DMS153 treated with DMSO at 0.1 percent for 48 hours (cell line): ENCODE data around the gene ZHX3.
"Not testable (repeated sequence)": the region's sequence is repeated elsewhere in the genome, so short reads cannot be mapped to it uniquely, and the experiment has no call there.

Experiments used
- DNase-seq: peaks from one replicate; lab custom pipeline; 2025; ENCODE audit not compliant: unreplicated experiment; lab: John Stamatoyannopoulos, UW

Gene ZHX3

DNA sequence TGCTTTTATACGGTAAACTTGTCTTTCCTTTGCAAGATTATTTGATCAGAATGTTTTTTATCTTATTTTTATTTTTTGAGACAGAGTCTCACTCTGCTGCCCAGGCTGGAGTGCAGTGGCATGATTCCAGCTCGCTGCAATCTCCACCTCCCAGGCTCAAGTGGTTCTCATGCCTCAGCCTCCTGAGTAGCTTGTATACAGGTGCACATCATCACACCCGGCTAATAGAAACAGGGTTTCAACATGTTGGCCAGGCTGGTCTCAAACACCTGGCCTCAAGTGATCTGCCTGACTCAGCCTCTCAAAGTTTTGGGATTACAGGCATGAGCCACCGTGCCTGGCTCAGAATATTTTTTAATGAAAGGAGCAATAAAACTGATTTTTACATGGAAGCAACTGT, 14.2 kb upstream of the ZHX3 start:
- DNase-seq: no peak

DNA sequence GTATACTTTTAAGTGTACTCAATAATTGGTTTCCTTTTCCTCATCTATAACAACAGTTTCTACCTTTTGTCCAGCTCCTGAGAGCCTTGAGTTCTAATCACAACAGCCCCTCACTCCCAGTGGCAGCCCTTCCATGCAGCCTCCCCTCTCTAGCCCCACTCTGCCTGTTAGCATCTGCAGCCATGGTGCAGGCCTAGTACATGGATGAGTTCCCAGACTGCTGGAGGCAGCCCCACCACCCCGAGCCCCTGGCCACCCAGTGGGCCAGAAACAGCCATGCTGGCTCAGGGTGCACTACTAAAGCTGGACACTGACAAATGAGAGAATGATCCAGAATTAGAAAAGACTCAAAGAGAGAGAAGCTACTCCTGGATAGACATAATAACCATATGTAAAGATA, 13.4 kb upstream of the ZHX3 start:
- no peak for DNase-seq

DNA sequence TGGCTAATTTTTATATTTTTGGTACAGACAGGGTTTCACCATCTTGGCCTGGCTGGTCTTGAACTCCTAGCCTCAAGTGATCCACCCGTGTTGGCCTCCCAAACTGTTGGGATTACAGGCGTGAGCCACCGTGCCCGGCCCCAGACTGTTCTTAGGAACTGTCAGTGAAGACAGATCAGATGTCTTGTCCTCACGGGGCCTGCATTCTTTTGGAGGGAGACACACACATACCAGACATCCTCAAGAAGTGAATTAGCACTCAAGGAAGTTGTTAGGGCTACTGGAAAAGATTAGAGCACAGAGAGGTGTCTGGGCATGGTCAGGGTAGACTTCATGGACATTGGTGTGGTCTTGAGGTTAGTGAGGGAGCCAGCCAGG, 12.8 kb upstream of the ZHX3 start:
- no peak for DNase-seq

DNA sequence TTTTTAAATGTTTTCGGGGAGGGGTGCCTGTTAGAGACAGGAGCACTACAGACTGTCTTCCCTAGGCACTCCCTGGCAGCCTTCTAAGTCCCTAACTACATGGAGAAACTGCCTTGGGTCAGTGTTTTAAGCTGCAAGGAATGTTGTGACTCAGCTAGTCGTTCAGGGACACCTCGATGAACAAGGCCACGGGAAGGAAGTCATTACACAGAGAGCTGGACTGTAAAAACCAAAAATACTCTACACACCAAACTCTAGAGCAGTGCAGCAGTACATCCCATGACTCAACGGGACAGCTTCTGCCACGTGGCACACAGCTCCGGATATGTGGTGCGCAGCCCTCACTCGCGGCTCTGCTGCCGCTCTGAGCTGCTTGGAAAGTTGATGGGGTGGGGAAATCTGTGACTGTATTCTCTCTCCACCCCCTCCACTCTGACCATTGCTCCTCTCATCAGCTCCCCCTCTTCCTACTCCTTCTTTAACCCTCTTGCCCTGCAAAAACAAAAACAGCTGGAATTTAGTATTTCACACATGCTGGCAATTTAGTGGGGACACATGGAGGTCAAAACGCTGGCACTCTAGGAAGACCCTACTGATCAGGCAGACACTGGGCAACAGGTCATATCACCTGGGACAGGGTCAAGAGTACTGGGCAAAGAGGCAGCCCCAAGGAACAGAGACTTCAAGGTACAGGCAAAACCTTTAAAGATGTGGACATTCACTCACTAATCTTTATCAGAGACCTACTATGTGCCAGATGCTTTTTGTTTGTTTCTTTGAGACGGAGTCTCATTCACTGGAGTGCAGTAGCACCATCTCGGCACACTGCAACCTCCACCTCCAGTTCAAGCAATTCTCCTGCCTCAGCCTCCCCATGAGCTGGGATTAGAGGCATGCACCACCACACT, 12.2 kb upstream of the ZHX3 start:
- DNase-seq: no peak

DNA sequence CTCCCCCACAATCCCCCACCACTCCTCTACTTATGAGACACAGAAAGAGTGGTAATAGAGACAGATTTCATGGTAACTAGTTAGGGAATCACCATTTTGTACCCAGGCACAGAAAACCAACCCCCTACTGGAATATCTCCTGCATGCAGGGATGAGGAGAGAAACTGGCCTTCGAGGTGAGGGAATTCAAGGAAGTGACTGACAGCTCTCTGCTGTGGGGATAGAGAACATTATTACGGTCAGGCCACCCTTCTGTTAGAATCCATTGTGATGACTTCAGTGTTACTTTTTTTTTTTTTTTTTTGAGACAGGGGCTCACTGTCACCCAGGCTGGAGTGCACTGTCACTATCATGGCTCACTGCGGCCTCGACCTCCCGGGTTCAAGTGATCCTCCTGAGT, 9.6 kb upstream of the ZHX3 start:
- DNase-seq: no peak

DNA sequence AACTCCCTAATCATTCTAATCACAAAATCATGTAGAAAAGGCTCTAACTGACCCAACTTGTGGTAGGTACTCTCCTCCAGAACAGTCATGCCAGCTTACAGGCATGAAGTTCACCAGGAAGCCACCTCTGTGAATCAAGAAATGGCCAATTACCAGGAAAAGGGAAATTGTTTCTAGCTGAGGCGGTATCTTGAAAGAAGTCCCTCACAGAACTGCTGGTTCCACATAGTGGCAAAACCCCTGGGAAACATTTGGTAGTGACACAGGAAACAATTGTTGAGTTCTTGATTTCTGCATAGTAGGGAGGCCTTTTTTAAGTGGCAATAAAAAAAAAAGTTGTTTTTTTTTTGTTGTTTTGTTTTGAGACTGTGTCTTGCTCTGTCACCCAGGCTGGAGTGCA, 3.4 kb upstream of the ZHX3 start:
- no peak for DNase-seq

DNA sequence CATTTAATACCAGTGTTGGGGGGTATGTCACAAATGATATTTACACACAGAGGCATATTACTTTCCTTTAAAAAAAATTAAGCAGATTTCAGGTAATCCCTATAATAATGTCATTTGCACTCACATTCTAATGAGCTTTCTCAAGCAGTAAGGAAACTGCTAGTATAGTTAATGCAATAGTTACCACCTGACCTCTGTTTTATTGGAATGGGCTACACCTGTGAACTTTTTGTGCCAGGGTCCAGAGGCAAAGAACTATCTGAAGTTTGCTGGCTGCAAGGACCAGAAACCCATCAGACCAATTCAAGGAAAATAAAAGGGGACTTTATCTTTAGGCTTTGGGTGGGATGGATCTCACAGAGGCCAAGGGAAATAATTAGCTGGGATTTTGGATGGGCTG, 2.9 kb upstream of the ZHX3 start:
- no peak for DNase-seq

DNA sequence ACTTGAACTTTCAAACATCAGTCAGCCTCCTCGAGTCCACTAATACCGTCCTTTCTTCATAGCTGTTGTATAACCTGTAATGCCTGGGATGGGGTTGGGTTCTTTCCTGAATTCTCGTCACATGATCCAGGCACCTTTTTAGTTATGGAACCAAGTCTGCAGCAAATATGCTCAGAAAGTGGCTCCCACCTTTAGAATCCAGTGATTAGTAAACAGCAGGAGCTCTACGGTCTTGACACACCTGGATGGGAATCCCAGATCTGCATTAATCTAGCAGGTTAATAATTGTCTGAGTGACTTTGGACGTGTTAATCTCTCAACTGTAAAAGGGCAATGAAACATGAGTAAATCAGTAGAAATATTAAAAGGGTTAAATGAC, 729 bp upstream of the ZHX3 start:
- no peak for DNase-seq

DNA sequence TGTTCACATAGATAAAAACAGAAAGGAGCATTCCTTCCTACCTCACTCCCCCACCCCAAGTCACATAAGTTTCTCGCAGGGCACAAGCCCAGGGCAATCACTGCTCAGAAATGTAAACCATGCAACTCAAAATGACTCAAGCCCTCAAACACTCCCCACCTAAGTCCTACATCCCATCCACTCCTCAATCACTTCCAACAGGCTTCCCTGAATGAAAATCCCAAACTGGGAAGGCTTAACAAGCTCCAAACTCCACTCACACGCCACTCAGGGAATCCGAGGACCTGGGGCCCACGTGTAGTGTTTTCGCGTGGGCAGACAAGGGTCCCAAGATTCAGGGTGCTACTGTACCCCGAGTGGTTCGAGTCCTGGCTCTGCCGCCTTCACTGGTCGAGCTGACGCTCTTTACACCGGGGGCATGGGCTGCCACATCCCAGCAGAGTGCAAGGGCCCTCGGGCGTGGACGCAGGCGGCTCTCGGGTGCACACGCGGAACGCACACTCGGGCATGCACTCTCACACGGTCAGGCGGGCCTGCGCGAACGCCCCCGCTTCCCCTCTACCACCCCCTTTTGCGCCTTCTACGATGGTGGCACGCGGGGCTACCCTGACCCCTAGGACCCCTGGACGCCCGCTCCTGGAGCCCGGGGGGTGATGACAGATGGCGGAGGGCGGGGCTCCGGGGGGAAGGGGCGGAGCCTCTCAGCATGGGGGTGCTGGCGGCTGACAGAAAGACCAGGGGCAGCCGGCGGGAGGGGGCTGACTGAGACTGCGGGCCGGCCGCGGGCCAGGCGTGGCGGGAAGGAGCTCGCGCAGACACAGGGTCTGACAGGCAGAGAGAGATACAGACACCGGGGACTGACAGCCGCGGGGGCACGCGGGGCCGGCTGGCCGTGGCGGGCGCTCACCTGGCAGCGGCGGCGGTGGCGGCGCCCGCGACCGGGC, 657 bp downstream of the ZHX3 start:
- no peak for DNase-seq

DNA sequence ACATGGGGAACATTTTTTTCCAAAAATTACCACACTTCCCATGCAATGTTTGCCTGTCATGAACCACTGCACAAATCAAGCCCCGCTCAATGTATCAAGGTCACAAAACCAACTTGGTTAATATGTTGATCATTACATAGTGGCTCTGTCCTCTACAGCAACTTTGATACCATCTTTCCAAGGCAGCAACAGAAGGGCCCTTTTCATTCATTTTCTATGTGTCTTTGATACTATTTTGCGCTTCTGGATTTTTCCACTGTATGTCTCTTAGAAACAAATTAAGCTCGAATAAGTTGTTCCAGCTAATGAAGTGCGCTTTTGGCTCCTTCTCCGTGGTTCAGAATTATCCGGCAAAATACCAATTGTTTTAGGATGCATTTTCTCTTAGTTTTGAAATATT, 1.5 kb downstream of the ZHX3 start:
- DNase-seq: no peak

DNA sequence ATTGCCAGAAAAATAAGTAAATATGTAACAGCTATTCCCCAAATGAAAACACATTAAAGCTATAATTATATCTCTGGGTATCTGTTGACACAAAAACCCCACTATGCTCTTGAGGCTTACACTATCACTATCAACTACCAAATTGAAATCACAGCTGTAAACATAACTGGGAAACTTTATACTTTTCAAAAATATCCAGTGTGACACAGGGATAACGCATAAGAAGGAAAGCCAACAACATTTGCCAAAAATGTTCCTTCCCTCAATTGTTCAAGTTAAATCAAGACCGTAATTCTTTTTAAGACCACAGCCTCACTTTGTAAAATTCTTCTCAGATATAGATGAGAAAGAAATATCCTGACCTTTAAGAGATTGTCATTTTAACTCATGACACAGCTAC, 3.1 kb downstream of the ZHX3 start:
- no peak for DNase-seq

DNA sequence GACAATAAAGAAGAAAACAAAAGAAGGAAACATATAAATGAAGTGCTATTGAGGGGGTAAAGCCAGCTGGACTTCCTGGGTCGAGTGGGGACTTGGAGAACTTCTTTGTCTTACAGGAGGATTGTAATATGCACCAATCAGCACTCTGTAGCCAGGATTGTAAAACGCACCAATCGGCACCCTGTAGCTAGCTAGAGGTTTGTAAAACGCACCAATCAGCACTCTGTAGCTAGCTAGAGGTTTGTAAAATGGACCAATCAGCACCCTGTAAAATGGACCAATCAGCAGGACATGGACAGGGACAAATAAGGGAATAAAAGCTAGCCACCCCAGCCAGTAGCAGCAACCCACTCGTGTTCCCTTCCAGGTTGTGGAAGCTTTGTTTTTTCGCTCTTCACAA, 5.5 kb downstream of the ZHX3 start:
- not testable (repeated sequence) for DNase-seq

DNA sequence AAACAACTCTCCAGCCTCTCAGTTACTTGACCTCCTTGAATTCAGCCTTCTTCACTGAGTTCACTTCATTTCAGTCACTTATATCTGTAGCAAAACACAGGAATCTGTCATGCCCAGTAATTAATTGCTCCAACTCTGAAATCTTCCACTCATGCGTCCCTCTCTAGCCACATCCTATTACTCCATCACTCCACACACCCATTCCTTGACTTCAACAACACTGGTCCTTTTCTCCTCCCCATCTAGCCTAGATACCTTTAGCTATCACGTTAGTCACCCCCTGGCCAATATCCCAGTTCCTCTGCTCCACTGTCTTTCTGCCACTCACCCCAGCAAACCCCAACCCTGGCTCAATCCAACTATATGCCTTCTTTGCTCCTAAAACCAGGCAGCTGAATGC, 7.7 kb downstream of the ZHX3 start:
- no peak for DNase-seq

DNA sequence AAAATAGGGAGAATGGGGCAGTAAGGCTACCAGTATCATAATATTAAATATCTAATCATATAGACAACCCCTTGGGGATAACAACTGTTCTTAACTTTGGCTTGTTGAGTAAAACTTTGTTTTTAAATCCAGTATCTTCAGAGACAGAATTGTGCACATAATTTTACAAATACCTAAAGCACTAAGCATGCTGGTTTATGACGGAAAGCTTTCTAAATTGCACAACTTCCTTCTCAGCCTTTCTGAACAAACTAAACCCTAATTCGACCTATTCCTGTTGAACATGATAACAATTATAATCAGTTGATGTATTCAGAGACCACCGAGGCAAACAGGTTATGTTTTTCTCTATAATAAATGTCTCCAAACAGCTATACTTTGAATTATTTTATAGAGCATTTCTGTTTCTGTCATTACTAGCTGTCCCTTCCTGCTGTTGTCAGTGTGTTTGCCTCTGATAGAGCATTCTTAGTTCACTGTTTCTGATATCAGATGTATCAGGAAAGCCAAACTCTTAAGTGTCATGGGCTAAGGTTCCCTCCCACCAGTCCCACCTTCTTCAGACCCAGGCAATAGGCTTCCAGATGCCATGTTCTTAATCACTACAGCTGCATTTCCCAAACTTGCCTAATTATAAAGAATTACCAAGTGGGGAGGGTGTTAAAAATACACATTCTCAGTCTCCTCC, 8.7 kb downstream of the ZHX3 start:
- no peak for DNase-seq

DNA sequence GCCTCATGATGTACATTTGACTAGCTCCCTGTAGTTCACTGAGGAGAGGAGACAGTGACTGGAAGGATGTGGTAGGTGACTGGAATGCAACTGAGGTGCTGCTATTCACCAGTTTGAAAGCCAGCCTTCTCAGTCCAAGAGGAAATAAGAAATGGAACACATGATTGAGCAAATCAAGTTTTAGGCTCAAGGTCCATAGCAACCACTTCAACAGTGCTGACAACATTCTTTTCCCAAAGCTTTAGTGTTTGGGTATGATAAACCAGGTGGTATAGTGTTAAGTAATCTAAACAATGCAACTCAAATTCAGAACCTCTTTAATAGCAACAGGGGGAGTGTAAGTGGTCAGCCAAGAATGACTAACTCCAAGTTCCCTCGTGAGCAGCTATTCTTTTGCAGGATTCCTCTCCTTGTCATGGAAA, 9.2 kb downstream of the ZHX3 start:
- no peak for DNase-seq

DNA sequence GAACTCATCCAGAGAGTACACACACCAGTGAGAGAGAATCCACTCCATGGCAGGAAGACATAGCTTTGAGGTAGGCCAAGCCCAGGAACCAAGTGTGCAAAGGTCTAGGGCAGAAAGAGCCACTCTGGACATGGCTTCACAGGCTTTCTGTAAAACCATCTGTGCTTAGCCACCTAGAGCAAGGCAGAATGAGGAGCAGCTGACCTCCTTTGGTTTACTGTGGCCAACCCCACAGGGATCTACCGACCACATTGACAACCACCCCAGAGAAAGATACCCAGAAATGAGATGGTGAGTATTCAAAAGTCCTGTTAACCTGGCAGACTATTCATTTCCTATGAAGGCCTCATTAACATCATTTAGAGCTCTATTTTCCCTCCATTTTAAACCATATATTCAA, 10.5 kb downstream of the ZHX3 start:
- DNase-seq: no peak

DNA sequence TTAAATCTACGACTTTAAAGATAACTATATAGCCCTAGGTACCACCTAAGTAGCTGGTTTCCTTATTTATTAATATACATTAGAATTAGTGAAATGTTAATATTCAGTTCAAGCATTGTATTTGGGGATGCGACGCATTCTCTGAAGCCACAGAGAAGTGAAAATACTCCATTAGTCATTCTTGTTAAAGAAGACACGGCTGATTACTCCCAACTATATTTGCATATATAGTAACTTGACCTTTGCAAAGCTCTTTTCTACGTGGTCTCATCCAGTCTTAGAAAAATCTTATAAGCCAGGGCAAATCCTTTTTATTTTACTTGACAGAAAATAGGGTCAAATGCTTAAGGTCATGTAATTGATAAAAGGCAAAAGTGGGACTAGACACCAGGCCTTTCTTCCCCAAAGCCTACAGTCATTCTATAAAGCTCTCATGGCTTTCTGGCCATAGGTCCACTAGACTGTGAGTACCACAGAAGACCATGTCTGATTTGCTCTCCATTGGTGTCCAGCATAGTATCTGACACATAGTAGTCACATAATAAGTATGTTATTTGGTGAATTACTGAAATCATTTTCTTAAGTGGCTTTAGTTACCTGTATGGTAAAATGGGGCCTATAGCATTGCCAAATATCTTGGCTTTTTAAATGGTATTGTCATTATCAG, 11.3 kb downstream of the ZHX3 start:
- no peak for DNase-seq

DNA sequence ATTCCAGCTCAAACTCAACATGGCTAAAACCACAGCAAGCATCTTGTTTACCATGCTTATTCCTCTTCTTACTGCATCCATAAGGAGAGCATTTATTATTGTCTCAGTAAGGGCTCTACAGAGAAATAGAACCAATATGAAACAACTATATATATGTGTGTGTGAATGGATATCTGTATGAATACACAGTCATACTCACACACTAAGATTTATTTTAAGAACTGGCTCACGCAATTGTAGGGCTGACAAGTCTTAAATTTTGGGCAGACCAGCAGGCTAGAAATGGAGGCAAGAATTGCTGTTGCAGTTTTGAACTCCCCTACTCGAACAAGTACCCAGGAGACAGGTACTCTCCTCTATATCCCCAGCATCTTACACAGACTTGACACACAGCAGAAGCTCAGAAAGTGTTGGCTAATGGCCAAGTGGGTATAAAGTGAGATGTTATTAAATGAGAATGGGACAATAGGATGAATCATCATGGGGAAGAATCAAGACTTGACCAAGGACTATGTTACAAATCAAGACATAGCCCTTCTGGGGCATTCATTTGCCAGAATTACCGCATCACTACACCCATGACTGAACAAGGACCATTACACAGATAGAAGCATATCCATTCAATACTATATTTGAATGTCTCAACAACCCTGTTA, 13.0 kb downstream of the ZHX3 start:
- no peak for DNase-seq

DNA sequence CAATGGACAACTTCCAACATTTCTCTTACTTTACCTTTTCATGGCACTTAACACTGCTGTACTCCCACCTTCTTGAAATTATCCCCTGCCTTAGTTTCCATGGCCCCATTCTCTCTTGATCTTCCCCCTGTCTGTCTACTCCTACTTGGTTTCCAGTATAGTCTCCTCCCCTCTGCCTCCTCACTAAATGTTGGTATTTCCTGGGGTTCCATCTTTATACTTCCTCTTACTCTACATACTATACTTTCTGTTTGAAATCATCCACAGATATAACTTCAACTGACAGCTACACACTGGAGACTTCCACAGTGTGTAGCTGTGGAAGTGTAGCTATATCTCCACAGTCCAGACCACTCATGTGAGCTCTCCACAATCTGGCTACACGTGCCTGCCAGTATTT, 13.5 kb downstream of the ZHX3 start:
- DNase-seq: no peak

DNA sequence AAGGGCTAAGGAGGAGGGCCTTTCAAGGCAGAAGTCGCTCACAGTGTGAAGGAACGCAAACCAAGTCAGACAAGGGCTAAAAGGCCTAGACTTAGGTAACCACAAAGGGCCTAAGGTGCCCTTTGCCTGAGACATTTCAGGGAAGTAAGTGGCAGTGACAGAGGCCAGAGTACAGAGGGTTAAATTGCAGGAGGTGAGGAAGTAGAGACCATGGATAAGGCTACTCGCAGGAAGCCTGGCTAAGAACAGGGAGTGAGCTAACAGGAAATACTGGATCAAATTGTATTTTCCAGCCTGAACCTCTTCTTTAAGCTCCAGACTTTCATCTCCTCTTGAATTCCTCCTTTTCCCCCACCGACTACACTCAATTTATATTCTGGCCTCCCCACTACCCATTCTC, 16.6 kb downstream of the ZHX3 start:
- no peak for DNase-seq

DNA sequence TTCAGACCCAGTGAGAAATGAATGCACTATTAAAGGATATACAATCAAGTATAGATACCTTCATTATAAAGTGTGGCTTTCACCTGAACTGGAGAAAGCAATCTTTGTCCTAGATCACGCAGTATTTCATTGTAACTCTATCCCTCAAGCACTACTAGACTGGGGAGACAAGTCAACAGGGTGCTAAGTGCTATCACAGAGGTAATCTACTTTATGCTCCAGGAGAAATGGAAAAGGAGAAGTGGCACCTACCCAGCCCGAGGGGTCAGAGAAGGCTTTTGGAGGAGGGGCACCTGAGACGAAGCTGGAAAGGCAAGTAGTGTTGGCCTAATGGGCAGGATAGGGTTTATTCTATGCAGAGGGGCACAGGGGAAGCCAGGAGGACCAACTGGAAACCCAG, 17.1 kb downstream of the ZHX3 start:
- DNase-seq: no peak
